ENCODE measurements around the gene RPL36AL. TPM values are rescaled to one million over a fixed set of nuclear protein-coding genes. Genes with fewer than 3 reads are reported as not detected.

The RPL36AL gene
- total RNA-seq, 1 experiment from 2014 or later = 207 TPM

DNA sequence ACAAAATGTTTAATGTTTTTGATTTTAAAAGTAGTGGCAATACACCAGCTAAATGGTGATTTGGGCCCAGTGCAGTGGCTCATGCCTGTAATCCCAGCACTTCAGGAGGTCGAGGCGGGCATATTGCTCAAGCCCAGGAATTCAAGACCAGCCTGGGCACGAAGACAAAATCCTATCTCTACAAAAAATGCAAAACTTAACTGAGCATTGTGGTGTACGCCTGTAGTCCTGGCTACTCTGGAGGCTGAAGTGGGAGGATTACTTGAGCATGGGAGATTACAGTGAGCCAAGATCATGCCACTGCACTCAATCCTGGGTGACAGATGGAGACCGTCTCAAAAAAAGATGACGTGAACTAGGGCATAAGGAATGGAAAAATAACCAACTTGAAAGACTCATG lies 4.7 kb downstream of the RPL36AL start:
- Mint-ChIP-seq H3K9me3 (no peaks in the 10 kb centered on the region; a peak in 1 of 5 replicates), H3K36me3 (ENCODE audit: insufficient read depth in 1 of 3, low read depth in 3 of 3) (peaks cover 10 to 45% (median 28%) of the 10 kb centered on the region in 3 experiments), H3K4me1 (peaks cover 6 to 8% of the 10 kb centered on the region in 2 experiments; a peak in 3 of 4 replicates), H3K27me3 (ENCODE audit: low read depth) (no peaks in the 10 kb centered on the region), H3K27ac (peak overlapping the region in 1 of 3 experiments; percentile 91; a peak in 2 of 7 replicates), H3K4me3 (no peak overlapping the region)
- Histone ChIP-seq H3K23me2 (ENCODE audit: insufficient read length, low read depth, low read length, poor library complexity, severe bottlenecking) (peaks cover under 1% of the 10 kb centered on the region), H3K79me2 (ENCODE audit: insufficient read depth, low read length) (peaks cover 8% of the 10 kb centered on the region; the same call in 1 of the 2 replicates), H2BK20ac (ENCODE audit: low read depth, low read length, poor library complexity, severe bottlenecking) (no peak overlapping the region), H3K18ac (ENCODE audit: insufficient read length, low read depth, low read length) (no peak overlapping the region), H3K79me1 (ENCODE audit: insufficient read depth, low read depth, low read length, poor library complexity, severe bottlenecking) (no peaks in the 10 kb centered on the region), H2BK120ac (ENCODE audit: low read depth, low read length, poor library complexity, severe bottlenecking) (no peak overlapping the region), H3K9me3 (ENCODE audit: control insufficient read depth, low read depth, low read length) (no peaks in the 10 kb centered on the region), H2AK5ac (ENCODE audit: insufficient read length, low read length) (no peak overlapping the region), H2BK5ac (ENCODE audit: insufficient read length, low read length) (no peak overlapping the region), H3K4me2 (ENCODE audit: insufficient read depth, insufficient read length, low read length) (no peak overlapping the region), H4K8ac (replicated peaks; ENCODE audit: insufficient read length, low read depth, low read length) (no peak overlapping the region), H3K23ac (ENCODE audit: insufficient read length, low read depth, low read length) (no peak overlapping the region), H3T11ph (ENCODE audit: low read length) (no peak overlapping the region), H4K20me1 (ENCODE audit: control insufficient read depth, insufficient read depth, insufficient read length) (no peaks in the 10 kb centered on the region), H3K4me1 (ENCODE audit: insufficient read depth, low read length) (no peaks in the 10 kb centered on the region), H2BK12ac (ENCODE audit: insufficient read length, low read depth, low read length) (no peak overlapping the region), H3K27ac (ENCODE audit: insufficient read length, low read depth, low read length) (no peak overlapping the region), H3K9ac (ENCODE audit: extremely low read depth, insufficient read length, low read length) (no peak overlapping the region), H2AFZ (ENCODE audit: low read length) (no peak overlapping the region), H3K14ac (ENCODE audit: insufficient read depth, low read length) (no peak overlapping the region), H3K27me3 (ENCODE audit: insufficient read depth, low read length) (no peaks in the 10 kb centered on the region), H4K91ac (ENCODE audit: insufficient read length, low read depth, low read length) (no peak overlapping the region), H3K4ac (ENCODE audit: low read depth, low read length) (no peak overlapping the region), H2BK15ac (ENCODE audit: low read depth, low read length) (no peak overlapping the region), H3K56ac (ENCODE audit: insufficient read length, low read depth, low read length) (no peak overlapping the region), H4K5ac (ENCODE audit: insufficient read length, low read depth, low read length) (no peak overlapping the region)
- DNase-seq = no peak
- WGBS (ENCODE audit: extremely low coverage, insufficient read length, low lambda C conversion rate) = no CpG with 5 or more reads among the region's 6 CpGs
- TF ChIP-seq, protein P1, sequence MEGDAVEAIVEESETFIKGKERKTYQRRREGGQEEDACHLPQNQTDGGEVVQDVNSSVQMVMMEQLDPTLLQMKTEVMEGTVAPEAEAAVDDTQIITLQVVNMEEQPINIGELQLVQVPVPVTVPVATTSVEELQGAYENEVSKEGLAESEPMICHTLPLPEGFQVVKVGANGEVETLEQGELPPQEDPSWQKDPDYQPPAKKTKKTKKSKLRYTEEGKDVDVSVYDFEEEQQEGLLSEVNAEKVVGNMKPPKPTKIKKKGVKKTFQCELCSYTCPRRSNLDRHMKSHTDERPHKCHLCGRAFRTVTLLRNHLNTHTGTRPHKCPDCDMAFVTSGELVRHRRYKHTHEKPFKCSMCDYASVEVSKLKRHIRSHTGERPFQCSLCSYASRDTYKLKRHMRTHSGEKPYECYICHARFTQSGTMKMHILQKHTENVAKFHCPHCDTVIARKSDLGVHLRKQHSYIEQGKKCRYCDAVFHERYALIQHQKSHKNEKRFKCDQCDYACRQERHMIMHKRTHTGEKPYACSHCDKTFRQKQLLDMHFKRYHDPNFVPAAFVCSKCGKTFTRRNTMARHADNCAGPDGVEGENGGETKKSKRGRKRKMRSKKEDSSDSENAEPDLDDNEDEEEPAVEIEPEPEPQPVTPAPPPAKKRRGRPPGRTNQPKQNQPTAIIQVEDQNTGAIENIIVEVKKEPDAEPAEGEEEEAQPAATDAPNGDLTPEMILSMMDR (conservative IDR thresholded peaks at IDR 0.05) = no peak
